ENCODE results near the gene ZFP36L2.

Gene ZFP36L2

GRCh38 chr2:43226558-43226954 lies at the start of gene ZFP36L2:
Gene ZFP36L2, minus strand, starts transcription at chr2:43226606. Its CDS starts 291 bp downstream, at chr2:43226315.
- DNase-seq (ENCODE audit: low read depth, low spot score) = peak; percentile 69

DNA sequence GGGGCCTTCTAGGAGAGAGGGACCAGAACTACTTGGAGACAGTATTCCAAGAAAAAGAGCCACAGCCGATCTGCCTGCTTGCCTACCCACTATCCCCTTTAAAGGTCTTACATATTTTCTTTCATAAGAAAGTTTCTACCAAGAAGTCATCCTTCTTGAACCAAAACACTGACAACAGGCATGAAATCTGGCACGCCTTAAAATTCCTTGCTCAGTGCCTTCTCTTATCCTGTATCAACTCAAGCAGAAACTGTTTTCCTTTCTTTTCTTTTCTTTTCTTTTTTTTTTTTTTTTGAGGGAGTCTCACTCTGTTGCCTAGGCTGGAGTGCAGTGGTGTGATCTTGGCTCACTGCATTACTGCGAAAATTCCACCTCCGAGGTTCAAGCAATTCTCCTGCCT lies 48.3 kb upstream of the ZFP36L2 start:
- DNase-seq (ENCODE audit: low read depth, low spot score) = no peak

DNA sequence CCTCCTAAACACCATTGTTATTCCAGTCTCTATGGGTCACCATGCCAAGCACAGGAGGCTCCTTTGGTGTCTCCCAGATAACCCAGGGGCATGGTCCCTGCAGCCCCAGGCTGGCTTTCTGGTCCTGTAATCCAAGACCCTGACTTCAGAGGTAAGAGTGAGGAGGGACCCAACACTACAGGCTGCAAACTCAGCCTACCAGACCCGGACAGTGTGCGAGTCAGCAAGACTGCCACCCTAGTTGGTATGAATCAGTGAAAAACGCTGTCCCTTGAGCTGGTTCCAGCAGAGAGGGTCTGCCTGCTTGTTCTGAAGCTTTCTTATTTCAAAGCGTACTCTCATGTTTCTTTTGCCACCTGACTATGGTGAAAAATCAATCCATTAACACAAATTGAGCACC lies 47.6 kb upstream of the ZFP36L2 start:
- no peak for DNase-seq (ENCODE audit: low read depth, low spot score)

GRCh38 chr2:43273529-43273928 lies 47.1 kb upstream of the ZFP36L2 start:
- no peak for DNase-seq (ENCODE audit: low read depth, low spot score)

- no peak for DNase-seq (ENCODE audit: low read depth, low spot score)
Measured at GRCh38 chr2:43270930-43271615, 44.7 kb upstream of the ZFP36L2 start.

- DNase-seq (ENCODE audit: low read depth, low spot score) = no peak
Measured at GRCh38 chr2:43270461-43270860, 44.1 kb upstream of the ZFP36L2 start.

GRCh38 chr2:43269706-43270105 lies 43.3 kb upstream of the ZFP36L2 start:
- DNase-seq (ENCODE audit: low read depth, low spot score) = peak; percentile 21

GRCh38 chr2:43269074-43269572 lies 42.7 kb upstream of the ZFP36L2 start:
- peak; percentile 72 for DNase-seq (ENCODE audit: low read depth, low spot score)

DNA sequence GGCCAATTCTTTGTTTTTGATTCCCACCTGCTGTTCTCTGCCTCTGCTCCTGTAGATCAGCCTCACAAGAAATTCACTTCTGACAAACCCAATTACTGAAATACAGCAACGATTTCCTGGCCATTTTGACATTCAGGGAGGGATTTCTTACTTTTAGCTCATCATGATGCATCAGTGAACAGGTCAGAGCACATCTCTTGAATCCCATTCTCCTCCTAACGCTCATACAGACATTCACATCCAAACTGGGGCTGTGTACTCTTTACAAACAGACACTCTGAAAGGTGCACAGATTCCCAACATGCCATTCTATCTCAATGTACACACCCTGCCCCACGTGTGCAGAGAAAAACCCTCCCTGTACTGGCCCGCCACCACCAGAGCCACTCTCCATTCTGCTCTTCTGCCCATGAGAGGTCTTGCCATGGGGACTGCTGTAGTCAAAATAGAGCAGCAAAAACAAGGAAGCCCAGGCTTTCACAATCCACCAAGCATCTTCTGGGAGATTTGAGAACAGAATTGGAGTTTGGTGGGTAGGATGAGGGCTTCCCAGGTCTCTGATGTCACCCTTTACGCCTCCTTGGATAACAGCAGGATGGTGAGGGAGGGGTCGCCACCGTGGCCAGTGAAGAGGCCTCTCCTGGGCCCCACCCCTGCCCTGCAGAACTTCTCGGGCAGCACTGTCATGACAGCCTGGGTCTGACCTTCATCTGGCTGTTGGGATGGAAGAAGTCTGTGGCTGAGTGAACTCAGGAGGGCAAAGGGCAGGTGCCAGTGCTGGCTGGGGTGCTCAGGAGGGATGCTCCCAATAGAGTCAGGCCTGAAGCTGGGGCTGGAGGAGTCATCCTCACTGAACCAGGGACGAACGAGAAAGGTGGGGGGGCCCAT lies 41.9 kb upstream of the ZFP36L2 start:
- no peak for DNase-seq (ENCODE audit: low read depth, low spot score)

DNA sequence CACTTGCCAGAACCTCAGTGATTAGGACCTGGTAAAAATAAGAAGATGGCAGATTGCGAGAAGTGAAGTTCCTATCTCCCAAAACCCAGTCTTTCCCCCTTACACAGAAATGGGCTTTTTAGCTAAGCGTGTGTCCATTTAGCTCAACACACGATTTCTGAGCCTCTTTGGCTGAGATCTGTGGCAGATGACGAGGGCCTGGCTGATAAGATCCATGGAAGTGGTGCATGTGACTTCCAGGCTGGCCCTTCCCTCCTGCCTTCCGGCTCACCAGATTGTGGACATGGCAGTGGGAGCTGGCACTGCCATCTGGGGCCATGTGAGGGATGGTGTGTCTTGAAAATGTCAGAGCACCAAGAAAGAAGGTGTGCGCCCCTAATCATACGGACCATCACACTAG lies 41.0 kb upstream of the ZFP36L2 start:
- DNase-seq (ENCODE audit: low read depth, low spot score) = no peak

DNA sequence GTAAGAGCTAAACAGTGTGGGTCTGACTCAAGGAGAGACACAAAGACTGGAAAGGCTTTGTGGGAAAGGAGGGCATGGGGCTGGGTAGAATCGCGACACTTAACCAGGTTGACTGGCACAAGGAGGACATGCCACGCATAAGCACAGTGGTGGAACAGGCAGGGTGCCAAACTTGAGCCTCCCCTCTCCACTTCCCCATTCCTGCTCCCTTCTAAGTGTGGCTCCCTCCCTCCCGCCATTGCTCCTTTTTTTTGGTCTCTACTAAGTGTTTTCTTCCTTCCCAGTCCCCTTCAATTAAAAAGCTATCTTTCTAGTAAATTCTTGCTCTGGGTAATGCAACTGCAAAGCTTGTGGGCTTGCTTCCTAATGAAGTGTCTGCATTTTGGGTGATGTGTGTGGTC lies 40.3 kb upstream of the ZFP36L2 start:
- DNase-seq (ENCODE audit: low read depth, low spot score) = no peak

- no peak for DNase-seq (ENCODE audit: low read depth, low spot score)
Measured at GRCh38 chr2:43265421-43265820, 39.0 kb upstream of the ZFP36L2 start.

GRCh38 chr2:43265001-43265400 lies 38.6 kb upstream of the ZFP36L2 start:
- DNase-seq (ENCODE audit: low read depth, low spot score) = no peak

DNA sequence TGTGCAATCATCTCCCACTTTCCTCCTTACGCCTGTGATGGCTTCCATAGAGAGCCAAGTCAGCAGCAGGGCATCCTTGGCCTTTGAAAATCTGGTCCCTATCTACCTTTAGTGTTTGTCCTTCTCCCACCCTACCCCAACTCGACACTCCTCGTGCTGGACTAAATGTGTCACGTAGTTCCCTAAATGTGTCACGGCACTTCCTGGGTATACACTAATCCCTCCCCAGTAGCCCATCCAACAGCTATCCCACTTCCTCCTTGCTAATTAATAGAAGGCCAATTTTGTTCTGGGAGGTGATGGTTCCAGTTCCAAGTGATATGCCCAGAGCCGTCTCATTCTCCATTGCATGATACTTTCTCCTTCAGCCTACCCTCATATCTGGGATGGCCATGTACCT lies 36.5 kb upstream of the ZFP36L2 start:
- DNase-seq (ENCODE audit: low read depth, low spot score) = no peak

DNA sequence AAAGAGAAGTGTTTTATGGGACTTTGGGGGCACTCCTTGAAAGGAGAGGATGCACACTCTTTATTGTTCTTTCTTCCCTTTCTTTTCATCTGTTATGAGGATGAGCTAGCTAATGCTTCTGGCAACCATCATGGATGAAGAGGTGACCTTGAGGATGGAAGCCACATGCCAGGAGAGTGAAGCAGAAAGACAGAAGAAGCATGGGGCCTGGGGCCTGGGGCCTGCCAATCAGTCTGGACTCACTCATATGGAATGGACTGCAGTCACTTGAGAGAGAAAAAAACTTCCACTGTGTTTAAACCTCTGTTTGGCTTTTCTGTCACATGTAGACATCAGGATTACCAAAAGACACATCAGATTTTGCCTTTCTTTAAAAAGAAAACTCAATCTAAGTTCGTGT lies 35.8 kb upstream of the ZFP36L2 start:
- DNase-seq (ENCODE audit: low read depth, low spot score) = no peak

- no peak for DNase-seq (ENCODE audit: low read depth, low spot score)
Measured at GRCh38 chr2:43259512-43259911, 33.1 kb upstream of the ZFP36L2 start.

DNA sequence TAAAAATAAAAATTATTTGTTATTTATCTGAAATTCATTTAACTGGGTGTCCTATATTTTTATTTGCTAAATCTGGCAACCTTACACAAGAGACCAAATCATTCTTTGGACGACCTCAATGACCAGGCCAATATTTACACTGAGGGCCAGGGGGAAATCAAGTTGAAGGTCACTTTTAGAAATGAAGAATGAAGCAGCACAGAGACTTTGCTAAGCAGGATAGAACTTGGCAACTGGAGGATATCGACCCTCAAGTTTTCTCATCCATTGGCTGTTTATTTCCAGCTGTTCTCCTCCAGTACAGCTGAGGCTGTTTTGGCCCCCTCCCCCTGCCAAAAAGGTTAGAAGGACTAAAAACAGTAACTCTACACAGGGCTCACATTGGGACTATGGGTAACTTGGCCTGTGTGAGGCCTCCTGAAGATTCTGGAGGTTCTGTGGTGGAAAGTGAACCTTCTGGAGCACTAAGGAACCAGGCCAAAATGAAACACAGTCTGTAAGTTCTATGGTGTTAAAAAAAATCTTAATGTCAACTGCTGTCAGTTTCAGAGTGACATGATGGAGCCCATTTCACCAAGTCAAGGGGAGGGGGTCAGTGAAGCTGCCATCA lies 32.2 kb upstream of the ZFP36L2 start:
- DNase-seq (ENCODE audit: low read depth, low spot score) = no peak

DNA sequence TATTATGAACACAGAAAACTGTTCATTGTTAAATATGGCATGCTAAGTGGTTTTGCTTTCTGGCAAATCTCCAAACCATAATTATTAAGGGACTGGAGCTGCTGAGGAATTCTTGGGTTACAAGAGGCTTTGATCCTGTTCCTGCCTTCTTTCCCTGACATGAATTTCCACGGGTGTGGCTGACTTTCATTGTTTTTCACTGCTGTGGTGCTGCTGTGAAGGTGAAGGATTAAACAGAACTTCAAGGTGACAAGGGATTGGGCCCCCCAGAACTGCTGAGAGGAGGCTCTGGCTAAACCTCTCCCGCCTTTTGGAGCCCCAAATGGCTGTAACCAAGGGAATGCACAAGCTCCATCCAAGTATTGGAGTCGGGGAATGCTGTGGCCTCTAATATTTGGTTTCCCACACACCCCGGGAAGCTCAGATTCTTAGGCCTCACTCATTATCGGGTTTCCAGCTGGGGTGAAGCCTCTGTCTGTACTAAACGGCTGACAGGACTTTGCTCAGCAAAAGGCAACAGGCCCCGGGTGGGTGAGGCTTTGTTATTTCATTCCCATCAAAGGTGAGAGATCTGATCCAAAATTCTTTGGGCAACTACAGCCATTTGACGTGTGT lies 29.0 kb upstream of the ZFP36L2 start:
- no peak for DNase-seq (ENCODE audit: low read depth, low spot score)

DNA sequence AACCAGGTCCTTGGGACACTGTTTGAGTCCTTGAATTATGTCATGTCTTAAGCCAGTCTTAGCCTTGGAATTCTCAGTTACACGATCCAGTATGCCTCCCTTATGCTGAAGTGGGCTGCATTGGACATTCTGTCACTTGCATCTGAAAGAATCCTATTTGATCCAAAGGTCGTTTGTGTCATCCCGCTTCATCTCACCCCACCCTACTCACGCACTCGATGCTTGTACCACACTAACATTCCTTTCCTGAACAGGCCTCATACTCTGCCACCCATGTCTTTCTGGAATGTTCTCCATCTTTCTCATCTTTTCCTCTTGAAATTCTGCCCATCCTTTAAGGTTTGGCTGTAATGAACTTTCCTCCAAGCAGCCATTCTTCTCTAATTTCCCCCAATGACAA lies 27.9 kb upstream of the ZFP36L2 start:
- DNase-seq (ENCODE audit: low read depth, low spot score) = no peak

- DNase-seq (ENCODE audit: low read depth, low spot score) = no peak
Measured at GRCh38 chr2:43251171-43251731, 24.8 kb upstream of the ZFP36L2 start.

- DNase-seq (ENCODE audit: low read depth, low spot score) = no peak
Measured at GRCh38 chr2:43250015-43250414, 23.6 kb upstream of the ZFP36L2 start.

GRCh38 chr2:43248621-43249020 lies 22.2 kb upstream of the ZFP36L2 start:
- DNase-seq (ENCODE audit: low read depth, low spot score) = no peak
